Left ventricle myocardium inferior (tissue), 1 donor: ENCODE measurements around the gene ANLN. TPM values are rescaled to one million over a fixed set of nuclear protein-coding genes. Genes with fewer than 3 reads are reported as not detected.
"Not testable (repeated sequence)": the region's sequence is repeated elsewhere in the genome, so short reads cannot be mapped to it uniquely, and the experiment has no call there.

Experiments
- DNase-seq: peaks from one replicate; pipeline ENCODE4 v3.0.0-alpha.2; 2020
- H3K27ac ChIP-seq: fragments of 200-600 bp; replicated peaks from 2 replicates; pipeline ENCODE4 v1.8.0; 2021
- H3K27me3 ChIP-seq: fragments of 200-600 bp; 2 replicates; pipeline ENCODE4 v1.8.0; 2021; ENCODE audit warnings: low read depth
- H3K36me3 ChIP-seq: fragments of 200-600 bp; 2 replicates; pipeline ENCODE4 v1.8.0; 2021
- H3K4me1 ChIP-seq: fragments of 200-600 bp; 2 replicates; pipeline ENCODE4 v1.8.0; 2021
- H3K4me3 ChIP-seq: fragments of 200-600 bp; 2 replicates; pipeline ENCODE4 v1.8.0; 2021; ENCODE audit warnings: mild to moderate bottlenecking, moderate library complexity
- H3K9me3 ChIP-seq: fragments of 200-600 bp; replicated peaks from 2 replicates; pipeline ENCODE4 v1.8.0; 2021
- intact Hi-C: fragments of 100-400 bp; cut with micrococcal nuclease; formaldehyde crosslinking; loops from one replicate; pipeline ENCODE4 v1.11.0; 2022
- total RNA-seq: library from RNA; stranded (reverse); fragmentation: NEBNext Ultra II Directional; extraction: Animal tissue kit (Norgen Biotek cat#: 25700); gene quantifications from one replicate; pipeline ENCODE4 v1.2.1, GENCODE V29; 2021
- TF ChIP-seq, protein P1 (sequence below): fragments of 200-600 bp; IDR thresholded peaks from 2 replicates; pipeline ENCODE4 v1.8.0; 2021; ENCODE audit warnings: antibody characterized with exemption, mild to moderate bottlenecking, borderline replicate concordance
- donor health status: DM: no; HTN: yes; CAD: no; lungs with severe emphysema.

Gene ANLN
- total RNA-seq, 1 donor from 2014 or later, result 2.1 TPM

DNA sequence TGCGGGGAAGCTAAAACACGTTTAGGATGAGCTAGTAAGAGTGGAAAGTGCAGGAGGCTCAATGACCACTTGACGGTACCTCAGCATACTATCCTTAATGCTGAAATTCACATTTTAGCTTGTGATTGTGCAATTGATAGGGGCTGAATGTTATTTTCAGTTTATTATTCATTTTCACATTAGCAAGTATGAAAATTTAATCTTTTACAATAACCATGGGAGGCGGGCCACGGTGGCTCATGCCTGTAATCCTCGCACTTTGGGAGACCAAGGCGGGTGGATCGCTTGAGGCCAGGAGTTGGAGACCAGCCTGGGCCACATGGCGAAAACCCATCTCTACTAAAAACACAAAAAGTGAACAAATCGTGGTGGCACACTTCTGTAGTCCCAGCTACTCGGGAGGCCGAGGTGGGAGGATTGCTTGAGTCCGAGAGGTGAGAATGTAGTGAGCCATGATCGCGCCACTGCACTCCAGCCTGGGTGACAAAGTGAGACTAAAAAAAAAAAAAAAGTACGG is 22.0 kb upstream of the ANLN start:
- Histone ChIP-seq H3K27me3 (no peaks in the 10 kb centered on the region), H3K27ac (no peak overlapping the region), H3K36me3 (no peaks in the 10 kb centered on the region), H3K4me1 (peaks cover 15% of the 10 kb centered on the region), H3K4me3 (peak overlapping the region; percentile 88), H3K9me3 (no peaks in the 10 kb centered on the region)
- TF ChIP-seq, protein P1, sequence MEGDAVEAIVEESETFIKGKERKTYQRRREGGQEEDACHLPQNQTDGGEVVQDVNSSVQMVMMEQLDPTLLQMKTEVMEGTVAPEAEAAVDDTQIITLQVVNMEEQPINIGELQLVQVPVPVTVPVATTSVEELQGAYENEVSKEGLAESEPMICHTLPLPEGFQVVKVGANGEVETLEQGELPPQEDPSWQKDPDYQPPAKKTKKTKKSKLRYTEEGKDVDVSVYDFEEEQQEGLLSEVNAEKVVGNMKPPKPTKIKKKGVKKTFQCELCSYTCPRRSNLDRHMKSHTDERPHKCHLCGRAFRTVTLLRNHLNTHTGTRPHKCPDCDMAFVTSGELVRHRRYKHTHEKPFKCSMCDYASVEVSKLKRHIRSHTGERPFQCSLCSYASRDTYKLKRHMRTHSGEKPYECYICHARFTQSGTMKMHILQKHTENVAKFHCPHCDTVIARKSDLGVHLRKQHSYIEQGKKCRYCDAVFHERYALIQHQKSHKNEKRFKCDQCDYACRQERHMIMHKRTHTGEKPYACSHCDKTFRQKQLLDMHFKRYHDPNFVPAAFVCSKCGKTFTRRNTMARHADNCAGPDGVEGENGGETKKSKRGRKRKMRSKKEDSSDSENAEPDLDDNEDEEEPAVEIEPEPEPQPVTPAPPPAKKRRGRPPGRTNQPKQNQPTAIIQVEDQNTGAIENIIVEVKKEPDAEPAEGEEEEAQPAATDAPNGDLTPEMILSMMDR, result no peak
- intact Hi-C loops, result no loop called here
- no peak for DNase-seq

DNA sequence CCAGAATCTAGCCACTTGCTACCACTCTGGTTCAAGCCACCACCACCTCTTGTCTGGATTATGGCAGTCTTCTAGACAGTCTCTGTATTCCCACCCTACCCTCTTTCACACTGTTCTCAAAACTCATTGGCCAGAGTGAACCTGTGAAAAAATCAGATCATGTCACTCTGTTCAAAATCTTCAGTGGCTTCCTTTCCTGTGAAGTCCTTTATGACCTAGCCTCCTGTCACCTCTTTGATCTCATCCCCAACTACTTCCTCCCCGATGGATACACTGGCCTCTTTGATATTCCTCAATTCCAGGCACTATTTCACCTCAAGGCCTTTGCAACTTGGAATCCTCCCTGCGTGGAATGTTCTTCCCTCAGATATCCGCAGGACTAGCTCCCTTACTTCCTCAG is 21.2 kb upstream of the ANLN start:
- Histone ChIP-seq H3K27ac (no peak overlapping the region), H3K27me3 (peaks cover 3% of the 10 kb centered on the region), H3K9me3 (no peaks in the 10 kb centered on the region), H3K4me3 (no peak overlapping the region), H3K4me1 (peaks cover 15% of the 10 kb centered on the region), H3K36me3 (no peaks in the 10 kb centered on the region)
- TF ChIP-seq, protein P1, result no peak
- intact Hi-C loops, result no loop called here
- DNase-seq, result no peak

DNA sequence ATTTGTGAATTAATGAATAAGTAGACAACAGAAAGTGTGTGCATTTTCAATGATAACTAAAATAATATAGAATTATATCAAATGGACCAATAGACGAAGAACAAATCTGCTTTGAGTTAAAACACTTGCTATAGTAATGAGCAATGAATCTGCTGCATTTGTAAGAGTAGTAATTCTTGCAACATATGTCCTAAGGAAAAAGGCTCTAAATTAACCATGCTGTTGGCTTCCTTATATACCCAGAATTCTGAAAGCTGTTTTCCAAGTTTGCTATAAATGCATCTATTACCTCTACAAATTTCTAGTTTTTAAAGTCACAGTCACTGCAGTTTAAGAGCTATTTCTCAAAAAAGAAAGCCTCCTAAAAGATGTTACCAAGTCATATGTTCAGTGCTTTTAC is 20.5 kb upstream of the ANLN start:
- peaks cover 3% of the 10 kb centered on the region for H3K27me3 ChIP-seq
- H3K4me1 ChIP-seq, result peaks cover 15% of the 10 kb centered on the region
- intact Hi-C loops, result no loop called here
- no peaks in the 10 kb centered on the region for H3K9me3 ChIP-seq
- TF ChIP-seq, protein P1, result no peak
- H3K4me3 ChIP-seq, result no peak overlapping the region
- DNase-seq, result no peak
- no peak overlapping the region for H3K27ac ChIP-seq
- H3K36me3 ChIP-seq, result no peaks in the 10 kb centered on the region

DNA sequence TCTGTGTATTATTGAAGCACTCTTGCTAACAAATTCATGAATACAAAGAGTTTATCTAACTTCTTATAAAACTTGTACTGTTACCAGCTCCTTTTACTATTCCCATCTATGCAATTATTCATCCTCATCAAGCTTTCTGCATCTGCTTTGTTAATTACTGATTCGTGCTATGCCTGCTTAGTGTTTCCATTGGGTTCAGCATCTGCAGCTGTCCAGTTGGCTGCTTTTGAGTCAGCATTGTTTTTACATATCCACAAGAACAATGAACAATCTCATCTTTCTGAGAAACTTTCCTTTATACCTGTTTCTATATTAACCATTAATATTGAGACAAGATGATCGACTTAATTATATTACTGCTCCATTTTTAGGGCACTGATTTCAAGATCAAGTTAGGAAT is 19.6 kb upstream of the ANLN start:
- peaks cover 3% of the 10 kb centered on the region for H3K27me3 ChIP-seq
- H3K9me3 ChIP-seq, result no peaks in the 10 kb centered on the region
- H3K27ac ChIP-seq, result no peak overlapping the region
- peaks cover 15% of the 10 kb centered on the region for H3K4me1 ChIP-seq
- H3K36me3 ChIP-seq, result no peaks in the 10 kb centered on the region
- no peak for DNase-seq
- TF ChIP-seq, protein P1, result no peak
- intact Hi-C loops, result no loop called here
- no peak overlapping the region for H3K4me3 ChIP-seq

DNA sequence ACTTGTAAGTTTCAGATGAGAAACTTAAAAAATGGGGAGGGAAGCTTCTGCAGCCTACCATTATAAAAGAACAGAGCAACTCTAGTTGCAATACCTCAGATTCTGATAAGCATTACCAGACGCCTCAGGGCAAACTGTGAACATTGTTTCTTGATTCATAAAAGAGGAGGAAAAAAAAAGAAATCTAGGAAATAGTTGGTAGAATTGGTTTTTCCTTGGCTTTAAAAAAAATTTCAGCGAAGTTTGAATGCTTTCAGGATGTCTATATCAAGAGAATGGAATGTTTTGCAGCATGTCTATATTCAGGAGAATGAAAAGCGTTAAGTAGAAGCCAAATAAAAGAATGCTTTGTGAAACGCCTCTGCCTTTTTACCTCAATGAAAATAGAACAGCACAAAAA is 17.5 kb upstream of the ANLN start:
- TF ChIP-seq, protein P1, result no peak
- no peak overlapping the region for H3K4me3 ChIP-seq
- H3K4me1 ChIP-seq, result peaks cover 7% of the 10 kb centered on the region
- no peaks in the 10 kb centered on the region for H3K36me3 ChIP-seq
- intact Hi-C loops, result no loop called here
- peaks cover 3% of the 10 kb centered on the region for H3K27me3 ChIP-seq
- no peak for DNase-seq
- H3K27ac ChIP-seq, result no peak overlapping the region
- H3K9me3 ChIP-seq, result no peaks in the 10 kb centered on the region

DNA sequence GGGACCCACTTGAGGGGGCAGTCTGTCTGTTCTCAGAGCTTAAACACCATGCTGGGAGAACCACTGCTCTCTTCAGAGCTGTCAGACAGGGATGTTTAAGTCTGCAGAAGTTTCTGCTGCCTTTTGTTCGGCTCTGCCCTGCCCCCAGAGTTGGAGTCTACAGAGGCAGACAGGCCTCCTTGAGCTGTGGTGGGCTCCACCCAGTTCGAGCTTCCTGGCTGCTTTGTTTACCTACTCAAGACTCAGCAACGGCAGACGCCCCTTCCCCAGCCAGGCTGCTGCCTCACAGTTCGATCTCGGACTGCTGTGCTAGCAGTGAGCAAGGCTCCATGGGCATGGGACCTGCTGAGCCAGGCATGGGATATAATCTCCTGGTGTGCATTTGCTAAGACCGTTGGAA is 11.1 kb upstream of the ANLN start:
- H3K4me3 ChIP-seq, intact Hi-C loops, H3K27me3 ChIP-seq, DNase-seq, H3K36me3 ChIP-seq, H3K27ac ChIP-seq, H3K4me1 ChIP-seq, H3K9me3 ChIP-seq: not testable (repeated sequence)
